ENCODE measurements around the gene IFT122.

DNA sequence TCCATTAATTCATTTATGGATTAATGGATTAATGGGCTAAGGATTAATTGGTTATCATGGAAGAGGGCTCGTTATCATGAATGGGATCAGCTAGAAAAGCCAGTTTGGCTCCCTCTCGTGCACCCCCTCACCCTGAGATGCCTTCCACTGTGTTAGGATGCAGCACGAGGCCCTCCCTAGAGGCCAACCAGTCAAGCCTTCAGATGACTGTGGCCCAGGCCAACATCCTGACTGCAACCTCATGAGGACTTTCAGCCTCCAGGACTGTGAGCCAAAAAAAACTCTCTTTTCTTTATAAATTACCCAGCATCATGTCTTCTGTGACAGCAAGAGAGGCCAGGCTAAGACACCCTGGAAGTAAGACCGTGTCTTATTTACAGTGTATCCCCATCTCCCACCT is 20.5 kb upstream of the IFT122 start:
- TF ChIP-seq, protein P1, sequence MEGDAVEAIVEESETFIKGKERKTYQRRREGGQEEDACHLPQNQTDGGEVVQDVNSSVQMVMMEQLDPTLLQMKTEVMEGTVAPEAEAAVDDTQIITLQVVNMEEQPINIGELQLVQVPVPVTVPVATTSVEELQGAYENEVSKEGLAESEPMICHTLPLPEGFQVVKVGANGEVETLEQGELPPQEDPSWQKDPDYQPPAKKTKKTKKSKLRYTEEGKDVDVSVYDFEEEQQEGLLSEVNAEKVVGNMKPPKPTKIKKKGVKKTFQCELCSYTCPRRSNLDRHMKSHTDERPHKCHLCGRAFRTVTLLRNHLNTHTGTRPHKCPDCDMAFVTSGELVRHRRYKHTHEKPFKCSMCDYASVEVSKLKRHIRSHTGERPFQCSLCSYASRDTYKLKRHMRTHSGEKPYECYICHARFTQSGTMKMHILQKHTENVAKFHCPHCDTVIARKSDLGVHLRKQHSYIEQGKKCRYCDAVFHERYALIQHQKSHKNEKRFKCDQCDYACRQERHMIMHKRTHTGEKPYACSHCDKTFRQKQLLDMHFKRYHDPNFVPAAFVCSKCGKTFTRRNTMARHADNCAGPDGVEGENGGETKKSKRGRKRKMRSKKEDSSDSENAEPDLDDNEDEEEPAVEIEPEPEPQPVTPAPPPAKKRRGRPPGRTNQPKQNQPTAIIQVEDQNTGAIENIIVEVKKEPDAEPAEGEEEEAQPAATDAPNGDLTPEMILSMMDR (IDR thresholded peaks at IDR 0.05), result no peak
- TF ChIP-seq POLR2A (IDR thresholded peaks at IDR 0.05) (no peak), EP300 (IDR thresholded peaks at IDR 0.05) (no peak)
